ENCODE data around the gene C1orf53. TPM values are rescaled to one million over a fixed set of nuclear protein-coding genes. Genes with fewer than 3 reads are reported as not detected.
A peak's percentile ranks its signal among the peaks of the same experiment; 100 is the strongest.

Gene C1orf53
- total and polyA plus RNA-seq, 9 of the 15 experiments (the other 6 are each of a cell fraction or from before 2014, with no cell fraction given) = 0.31 to 3.2 (median 2.3) TPM

DNA sequence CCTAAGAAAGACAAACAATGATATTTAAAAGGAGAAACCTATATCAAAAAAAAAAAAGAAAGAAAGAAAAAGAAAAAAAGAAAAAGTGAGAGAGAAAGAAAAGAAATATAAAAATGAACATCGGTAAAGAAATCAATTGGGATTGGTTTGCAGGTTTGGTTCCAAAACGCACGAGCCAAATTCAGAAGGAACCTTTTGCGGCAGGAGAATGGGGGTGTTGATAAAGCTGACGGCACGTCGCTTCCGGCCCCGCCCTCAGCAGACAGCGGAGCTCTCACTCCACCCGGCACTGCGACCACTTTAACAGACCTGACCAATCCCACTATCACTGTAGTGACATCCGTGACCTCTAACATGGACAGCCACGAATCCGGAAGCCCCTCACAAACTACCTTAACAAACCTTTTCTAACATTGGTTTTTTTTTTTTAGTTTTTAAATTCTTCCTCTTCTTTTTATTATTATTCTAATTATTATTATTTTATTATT, 26.5 kb downstream of the C1orf53 start (continued):
- TF ChIP-seq ZBTB40 (IDR thresholded peaks at IDR 0.05) (peak; percentile 82), ZBTB40 (CRISPR knock-in tag; IDR thresholded peaks at IDR 0.05) (no peak), NFIC (IDR thresholded peaks at IDR 0.05) (no peak), FOXO4 (CRISPR knock-in tag; IDR thresholded peaks at IDR 0.05) (no peak), SAP30 (IDR thresholded peaks at IDR 0.05; ENCODE audit: borderline replicate concordance, insufficient read depth, low read depth, low read length, poor library complexity, severe bottlenecking) (no peak), HSF4 (CRISPR knock-in tag; IDR thresholded peaks at IDR 0.05; ENCODE audit: borderline replicate concordance) (no peak), ZNF24 (IDR thresholded peaks at IDR 0.05) (no peak), ZNF77 (CRISPR knock-in tag; IDR thresholded peaks at IDR 0.05) (no peak), HMGN3 (IDR thresholded peaks at IDR 0.05; ENCODE audit: borderline replicate concordance, extremely low read depth, insufficient read length, low read depth, low read length) (no peak), SAFB (IDR thresholded peaks at IDR 0.05; ENCODE audit: borderline replicate concordance, low read depth, low read length) (no peak), ZNF766 (CRISPR knock-in tag; conservative IDR thresholded peaks at IDR 0.05) (0 out of 2 replicates have a peak, but pooled peaks have one; percentile 39)
- TF ChIP-seq, protein P1, sequence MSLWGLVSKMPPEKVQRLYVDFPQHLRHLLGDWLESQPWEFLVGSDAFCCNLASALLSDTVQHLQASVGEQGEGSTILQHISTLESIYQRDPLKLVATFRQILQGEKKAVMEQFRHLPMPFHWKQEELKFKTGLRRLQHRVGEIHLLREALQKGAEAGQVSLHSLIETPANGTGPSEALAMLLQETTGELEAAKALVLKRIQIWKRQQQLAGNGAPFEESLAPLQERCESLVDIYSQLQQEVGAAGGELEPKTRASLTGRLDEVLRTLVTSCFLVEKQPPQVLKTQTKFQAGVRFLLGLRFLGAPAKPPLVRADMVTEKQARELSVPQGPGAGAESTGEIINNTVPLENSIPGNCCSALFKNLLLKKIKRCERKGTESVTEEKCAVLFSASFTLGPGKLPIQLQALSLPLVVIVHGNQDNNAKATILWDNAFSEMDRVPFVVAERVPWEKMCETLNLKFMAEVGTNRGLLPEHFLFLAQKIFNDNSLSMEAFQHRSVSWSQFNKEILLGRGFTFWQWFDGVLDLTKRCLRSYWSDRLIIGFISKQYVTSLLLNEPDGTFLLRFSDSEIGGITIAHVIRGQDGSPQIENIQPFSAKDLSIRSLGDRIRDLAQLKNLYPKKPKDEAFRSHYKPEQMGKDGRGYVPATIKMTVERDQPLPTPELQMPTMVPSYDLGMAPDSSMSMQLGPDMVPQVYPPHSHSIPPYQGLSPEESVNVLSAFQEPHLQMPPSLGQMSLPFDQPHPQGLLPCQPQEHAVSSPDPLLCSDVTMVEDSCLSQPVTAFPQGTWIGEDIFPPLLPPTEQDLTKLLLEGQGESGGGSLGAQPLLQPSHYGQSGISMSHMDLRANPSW (CRISPR knock-in tag; IDR thresholded peaks at IDR 0.05) = no peak
- TF ChIP-seq, protein P2, sequence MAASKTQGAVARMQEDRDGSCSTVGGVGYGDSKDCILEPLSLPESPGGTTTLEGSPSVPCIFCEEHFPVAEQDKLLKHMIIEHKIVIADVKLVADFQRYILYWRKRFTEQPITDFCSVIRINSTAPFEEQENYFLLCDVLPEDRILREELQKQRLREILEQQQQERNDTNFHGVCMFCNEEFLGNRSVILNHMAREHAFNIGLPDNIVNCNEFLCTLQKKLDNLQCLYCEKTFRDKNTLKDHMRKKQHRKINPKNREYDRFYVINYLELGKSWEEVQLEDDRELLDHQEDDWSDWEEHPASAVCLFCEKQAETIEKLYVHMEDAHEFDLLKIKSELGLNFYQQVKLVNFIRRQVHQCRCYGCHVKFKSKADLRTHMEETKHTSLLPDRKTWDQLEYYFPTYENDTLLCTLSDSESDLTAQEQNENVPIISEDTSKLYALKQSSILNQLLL (CRISPR knock-in tag; IDR thresholded peaks at IDR 0.05; ENCODE audit: borderline replicate concordance) = no peak
